ENCODE results near the gene ADH4.

- TF ChIP-seq, protein P1, sequence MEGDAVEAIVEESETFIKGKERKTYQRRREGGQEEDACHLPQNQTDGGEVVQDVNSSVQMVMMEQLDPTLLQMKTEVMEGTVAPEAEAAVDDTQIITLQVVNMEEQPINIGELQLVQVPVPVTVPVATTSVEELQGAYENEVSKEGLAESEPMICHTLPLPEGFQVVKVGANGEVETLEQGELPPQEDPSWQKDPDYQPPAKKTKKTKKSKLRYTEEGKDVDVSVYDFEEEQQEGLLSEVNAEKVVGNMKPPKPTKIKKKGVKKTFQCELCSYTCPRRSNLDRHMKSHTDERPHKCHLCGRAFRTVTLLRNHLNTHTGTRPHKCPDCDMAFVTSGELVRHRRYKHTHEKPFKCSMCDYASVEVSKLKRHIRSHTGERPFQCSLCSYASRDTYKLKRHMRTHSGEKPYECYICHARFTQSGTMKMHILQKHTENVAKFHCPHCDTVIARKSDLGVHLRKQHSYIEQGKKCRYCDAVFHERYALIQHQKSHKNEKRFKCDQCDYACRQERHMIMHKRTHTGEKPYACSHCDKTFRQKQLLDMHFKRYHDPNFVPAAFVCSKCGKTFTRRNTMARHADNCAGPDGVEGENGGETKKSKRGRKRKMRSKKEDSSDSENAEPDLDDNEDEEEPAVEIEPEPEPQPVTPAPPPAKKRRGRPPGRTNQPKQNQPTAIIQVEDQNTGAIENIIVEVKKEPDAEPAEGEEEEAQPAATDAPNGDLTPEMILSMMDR (IDR thresholded peaks at IDR 0.05; ENCODE audit: insufficient read depth, low read length, poor library complexity, severe bottlenecking): no peak
- no peak for TF ChIP-seq EZH2phosphoT487 (conservative IDR thresholded peaks at IDR 0.05; ENCODE audit: low read length)
These were observed 43.2 kb downstream of the ADH4 start for GRCh38 chr4:99100876-99101275.
